HG03575 (cell line): ENCODE data around the gene COL4A3.

Experiments used
- ATAC-seq: cut with Tn5 transposase; IDR thresholded peaks from one replicate; pipeline ENCODE4 v1.9.1; 2021; ENCODE audit not compliant: unreplicated experiment, insufficient number of reproducible peaks, low FRiP score; ENCODE audit errors: extremely low read depth

The COL4A3 gene

DNA sequence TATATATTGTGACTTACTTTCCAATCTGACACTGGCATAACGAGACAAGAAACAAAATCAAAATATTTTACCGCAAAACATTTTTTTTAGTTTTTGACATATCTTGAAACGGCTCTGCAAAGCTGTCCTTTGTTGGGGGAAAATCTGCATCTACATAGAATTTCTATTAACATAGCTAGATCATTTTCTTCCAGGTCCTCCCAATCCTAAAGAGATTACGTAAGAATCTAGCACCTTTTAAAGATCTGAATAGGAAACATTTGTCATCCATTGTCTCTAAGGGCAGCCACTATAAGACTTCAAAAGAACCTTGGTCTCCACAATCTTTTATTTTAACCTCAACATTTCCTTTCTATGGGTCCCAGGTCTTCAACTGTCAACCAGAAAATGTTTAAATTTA, 159.4 kb downstream of the COL4A3 start:
- ATAC-seq: no peak

DNA sequence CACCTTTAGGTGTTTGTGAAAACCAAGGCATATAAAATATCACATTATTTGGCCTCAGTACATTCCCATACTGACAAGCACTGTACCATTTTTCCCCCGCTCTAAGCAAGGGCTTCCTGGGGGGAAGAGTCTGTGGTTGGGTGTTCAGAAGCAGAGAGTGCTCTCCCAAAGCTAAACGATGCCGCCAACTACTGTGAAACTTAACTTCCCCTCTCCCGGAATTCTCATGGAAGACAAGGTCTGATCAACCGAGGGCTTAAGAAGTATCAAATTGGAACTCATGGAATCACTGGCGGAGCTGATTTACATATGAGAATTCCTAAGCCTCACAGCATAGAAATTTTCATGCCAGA, 160.2 kb downstream of the COL4A3 start:
- peak; percentile 3 for ATAC-seq

DNA sequence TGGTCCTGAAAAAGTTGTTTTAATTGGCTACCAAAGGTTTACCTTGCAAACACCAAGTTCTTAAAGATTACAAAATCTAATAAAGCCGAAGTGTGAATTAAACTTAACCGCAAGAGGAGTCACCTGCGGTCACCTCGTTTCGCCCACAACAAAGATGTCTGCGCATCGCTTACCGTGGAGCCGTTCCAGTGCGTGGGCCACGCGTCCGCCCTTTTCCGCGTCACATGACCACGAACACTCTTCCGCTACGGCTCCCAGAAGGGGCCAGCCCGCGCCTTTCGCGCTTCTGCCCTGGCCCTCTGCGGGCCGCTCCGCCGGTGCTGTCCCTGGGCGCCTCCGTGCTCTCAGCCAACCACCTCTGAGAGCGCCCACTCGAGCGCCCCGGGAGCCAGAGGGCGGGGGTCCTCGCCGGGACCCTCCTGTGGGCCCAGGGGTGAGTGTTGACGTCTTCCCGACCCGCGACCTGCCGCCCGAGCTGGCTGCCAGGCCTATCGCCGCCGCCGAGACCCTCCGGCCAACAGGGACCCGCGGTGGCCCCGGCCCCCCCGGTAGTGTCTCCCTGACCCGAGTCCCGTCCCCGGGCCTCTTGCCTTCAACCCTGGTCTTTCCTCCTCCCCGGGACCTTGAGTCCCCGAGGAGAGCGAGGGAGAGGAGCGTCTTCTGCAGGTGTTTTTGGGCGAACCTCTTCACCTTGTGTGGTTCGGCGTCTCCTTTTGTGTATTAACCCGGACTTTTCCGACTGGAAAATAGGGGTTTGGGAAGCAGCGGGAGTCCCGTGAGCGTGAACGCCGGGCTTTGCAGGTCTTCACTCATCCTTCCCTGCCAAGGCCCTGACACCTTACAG, 160.8 kb downstream of the COL4A3 start, which contains the start of gene MFF:
TSS of gene MFF (plus strand) at position 257 of the 844 bp plus-strand sequence. CDS start 5,415 bp downstream, outside the sequence.
- ATAC-seq: peak; percentile 83

DNA sequence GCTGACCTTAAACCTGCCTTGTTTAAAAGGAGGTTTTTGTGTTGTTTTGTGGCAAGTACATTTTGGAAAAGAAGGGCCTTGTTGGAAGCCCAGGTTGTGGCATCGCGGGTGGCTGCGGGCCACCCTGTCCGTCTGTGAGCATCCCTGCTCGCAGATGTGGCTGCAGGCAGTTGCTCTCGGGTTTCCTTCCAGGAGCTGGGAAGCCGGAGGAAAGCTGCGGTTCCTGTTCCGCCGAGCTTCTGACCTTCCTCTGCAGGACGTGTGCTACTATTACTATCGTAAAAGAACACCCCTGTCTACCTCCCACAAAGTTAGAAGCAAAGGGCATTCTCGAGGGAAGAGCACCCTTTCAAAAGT, 161.4 kb downstream of the COL4A3 start:
- peak; percentile 2 for ATAC-seq

DNA sequence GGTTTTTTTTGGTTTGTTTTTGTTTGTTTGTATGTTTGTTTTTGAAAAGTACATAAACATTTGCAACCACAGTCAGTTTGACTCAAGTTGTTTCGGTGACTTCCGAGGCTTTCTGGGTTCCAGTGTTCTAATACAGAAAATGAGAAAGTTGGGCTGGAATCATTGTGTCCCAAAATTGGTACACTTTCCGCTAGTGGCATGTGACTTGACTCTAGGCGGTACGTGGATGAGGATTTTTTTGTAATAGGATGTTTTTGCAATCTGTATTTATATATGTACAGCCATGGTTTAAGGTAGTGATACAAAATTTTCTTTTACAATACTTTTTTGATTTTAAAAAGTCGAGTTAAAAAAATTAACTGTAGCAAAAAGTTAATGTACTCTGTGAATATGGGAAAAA, 162.4 kb downstream of the COL4A3 start:
- no peak for ATAC-seq

DNA sequence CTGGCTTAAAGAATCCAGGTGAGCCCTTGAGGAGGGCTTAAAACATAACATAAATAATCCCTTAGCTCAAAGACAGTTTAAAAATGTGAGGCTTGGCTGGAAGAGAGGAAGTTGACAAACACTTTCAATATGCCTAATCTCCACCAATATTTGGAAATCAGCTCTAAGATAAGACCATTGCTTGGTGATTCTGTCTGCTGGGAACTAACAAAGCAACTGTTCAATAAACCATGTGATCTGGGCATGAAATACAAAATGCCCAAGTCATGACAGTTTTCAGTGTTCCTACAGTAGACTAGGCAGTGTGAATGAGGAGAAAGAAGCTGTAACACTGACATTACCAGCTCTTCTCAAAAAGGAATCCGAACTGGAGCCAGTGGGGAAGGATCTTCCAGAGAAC, 171.3 kb downstream of the COL4A3 start:
- no peak for ATAC-seq

DNA sequence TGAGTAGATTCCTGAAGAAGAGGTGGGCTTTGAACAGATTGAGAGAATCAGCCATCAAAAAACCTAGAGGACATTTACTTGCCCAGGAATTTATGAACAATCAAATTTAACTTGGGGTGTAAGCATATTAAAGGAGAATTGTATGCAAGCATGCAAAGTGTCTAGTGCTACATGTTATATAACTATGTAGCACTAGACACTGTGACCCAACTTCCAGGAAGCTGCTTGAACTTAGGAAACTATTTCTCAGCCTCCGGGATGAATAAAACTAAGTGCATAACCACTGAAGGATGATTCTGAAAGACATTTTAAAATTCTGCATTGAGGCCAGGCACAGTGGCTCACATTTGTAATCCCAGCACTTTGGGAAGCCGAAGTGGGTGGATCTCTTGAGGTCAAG, 173.0 kb downstream of the COL4A3 start:
- no peak for ATAC-seq

DNA sequence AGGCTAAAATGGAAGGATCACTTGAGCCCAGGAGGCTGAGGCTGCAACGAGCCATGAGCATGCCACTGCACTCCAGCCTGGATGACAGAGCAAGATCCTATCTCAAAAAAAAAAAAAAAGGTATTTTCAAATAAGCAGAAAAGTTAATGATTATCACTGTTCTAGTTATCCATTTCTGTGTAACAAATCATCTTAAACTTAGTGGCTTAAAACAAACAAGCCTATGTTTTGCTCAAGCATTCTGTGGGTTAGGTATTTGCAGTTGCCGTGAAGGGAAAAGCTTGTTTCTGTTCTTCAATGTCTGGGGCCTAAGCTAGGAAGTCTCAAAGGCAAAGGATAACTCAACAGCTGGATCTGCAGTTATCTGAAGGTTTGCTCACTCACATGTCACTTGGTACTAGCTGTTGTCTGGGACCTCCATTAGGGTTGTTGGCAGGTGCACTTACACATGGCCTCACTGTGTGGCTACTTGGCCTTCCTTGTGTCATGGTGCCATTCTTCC, 174.7 kb downstream of the COL4A3 start:
- ATAC-seq: no peak

DNA sequence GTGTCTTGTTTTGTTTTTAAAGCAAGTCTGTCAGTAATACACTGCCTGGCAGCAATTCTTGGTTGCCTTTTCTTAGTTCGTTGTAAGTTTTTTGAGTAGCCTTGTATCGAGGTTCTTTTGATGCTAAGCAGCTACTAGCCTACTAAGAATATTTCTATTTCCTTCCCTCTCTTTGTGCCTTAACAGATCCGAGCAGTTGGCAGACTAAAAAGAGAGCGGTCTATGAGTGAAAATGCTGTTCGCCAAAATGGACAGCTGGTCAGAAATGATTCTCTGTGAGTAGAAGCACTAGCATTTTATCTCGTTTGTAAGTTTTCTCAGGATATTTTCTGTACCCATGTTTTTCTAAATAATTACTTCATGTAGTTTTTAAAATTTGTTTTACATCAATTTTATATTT, 175.7 kb downstream of the COL4A3 start:
- no peak for ATAC-seq

DNA sequence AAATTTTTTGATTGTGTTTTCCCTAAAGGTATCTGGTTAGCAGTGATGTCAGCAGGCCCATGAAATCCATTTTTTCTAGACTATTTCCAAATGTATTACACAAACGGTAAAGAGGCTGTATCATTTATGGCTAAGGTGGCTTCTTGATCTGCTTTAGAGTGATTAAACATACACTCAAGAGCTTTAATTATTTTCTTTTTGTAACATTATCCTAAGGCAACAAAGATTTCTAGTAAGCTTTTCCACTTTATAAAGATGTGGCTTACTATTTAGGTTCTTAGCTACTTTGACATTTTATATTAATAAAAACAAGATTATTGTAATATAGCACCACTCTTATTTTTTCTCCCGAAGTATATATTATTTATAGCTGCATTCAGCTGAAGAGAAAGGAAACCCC, 177.1 kb downstream of the COL4A3 start:
- ATAC-seq: no peak

DNA sequence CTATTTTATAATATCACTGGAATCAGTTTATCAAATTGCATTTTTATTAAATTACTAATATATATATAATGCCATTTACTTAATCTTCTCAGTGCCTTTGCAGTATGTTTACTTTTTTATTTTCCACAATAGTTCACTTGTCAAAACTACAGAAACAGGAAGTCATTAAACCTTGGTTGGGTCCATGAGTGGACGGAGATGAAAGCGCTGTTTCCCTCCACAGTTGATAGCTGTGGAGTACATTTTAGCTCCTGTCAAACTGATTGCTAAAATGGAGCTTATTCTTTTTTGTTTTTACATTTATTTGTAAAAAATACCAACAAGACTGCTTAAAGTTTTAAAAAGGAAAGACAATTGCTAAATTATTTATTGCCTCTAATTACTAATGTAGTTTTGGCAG, 179.8 kb downstream of the COL4A3 start:
- ATAC-seq: no peak

DNA sequence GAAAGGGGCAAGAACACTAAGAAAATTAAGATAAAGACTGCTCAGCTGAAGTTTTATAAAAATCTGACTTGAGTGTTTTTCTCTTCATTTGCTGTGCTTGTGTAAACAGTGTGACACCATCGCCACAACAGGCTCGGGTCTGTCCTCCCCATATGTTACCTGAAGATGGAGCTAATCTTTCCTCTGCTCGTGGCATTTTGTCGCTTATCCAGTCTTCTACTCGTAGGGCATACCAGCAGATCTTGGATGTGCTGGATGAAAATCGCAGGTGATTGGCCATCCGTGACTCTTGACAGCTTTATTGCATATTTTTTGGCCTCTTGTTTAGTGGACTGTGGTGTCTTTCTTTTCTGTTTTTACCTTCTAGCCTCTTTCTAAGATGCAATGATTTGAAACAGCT, 182.7 kb downstream of the COL4A3 start:
- ATAC-seq: no peak

DNA sequence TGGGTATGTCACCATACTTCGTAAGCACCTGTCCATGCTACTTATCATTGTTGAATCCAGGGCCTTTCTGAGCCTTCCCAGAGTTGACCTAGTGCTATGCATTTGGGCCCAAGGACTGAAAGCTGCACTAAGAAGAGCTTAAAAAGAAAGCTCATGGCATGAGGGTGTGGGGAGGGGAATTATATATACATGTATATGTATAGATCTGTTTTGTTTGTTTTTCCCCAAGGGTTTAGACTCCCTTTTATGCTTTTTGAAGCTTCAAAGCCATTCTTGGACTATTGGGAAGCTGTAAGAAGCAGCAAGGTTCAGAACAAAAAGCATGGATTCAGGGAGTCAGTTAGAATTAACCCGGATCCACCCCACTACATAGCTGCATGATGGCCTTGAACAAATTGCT, 183.9 kb downstream of the COL4A3 start:
- no peak for ATAC-seq

DNA sequence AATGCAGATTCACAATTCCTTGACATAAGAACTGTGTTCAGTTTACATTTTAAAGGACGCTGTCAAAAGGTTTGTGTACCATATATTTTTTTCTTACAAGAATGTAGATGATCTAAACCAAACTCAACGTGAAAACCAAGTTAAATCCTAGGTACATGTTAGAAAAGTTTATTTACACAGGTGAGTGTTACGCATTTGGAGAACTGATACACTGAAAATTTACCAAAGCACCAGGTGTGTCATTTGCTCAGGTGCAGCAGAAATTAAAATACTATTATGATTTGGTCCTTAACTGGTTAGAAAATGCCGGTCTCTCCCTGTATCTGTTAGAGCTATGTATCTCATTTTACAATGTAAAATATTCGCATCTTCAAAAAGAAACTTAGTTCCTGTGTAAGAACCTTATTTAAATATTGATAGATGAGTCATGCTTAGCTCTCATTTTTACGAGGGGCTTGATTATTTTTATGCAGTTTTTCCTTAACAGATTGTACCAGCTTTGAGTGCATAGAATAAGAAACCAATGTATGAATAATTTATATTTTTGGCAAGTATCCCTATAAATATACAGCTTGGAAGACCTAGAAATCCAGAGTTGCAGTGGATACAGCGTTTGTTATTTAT, 185.7 kb downstream of the COL4A3 start:
- ATAC-seq: no peak

DNA sequence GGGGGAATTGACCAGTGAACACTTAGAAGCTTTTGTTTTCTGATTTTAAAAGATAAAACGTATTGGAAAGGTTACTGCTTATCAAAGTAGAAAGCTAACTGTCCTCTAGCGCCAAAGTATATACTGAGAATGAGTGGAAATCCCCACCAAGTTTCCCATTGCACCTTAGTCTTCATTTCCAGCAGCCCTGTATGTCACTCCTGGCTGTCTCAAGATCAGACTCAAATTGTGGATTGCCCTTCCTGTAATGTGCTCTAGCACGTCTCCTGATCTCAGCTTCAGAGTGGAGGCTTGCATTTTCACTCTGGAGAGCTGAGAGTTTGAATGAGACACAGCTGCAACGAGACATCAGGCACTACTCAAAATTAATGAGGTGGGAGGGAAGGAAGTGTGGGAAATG, 187.2 kb downstream of the COL4A3 start:
- no peak for ATAC-seq

DNA sequence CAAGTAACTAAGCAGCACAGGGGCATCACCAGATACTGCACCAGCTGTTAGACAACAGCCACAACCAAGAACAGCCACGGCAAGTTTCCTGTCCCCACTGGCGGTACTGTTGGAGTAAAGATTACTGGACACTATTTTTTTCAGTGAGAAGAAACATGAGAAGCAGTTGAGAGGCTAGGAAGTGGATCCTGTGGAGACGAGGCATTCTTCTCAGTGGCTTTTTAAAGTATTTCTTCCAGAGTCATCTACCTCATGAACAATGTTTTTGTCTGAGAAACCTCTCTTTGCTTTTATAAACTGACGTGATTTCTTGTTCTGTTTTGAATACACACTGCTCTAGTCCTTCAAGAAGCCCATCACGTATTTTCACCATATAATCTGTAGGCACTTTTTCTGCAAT, 195.9 kb downstream of the COL4A3 start:
- ATAC-seq: no peak

DNA sequence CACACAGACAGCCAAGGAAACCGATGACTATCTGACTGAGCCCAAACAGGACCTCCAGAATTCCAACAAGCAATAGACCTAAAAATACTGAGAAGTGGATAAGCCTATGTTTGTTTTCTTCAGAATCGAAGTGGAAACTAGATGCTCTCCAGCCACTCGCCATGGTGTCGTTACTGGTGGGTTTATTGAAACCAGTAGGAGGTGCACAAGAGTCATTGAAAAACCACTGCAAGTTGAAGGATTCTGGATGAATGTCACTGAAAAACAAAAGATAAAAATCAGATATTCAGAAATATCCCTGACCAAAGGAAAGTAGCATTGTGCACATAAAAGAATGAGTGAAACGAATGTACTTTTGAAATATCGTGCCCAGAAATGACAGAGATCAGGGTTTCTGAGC, 199.3 kb downstream of the COL4A3 start:
- no peak for ATAC-seq
